Measurements from ENCODE around the gene COLEC11.
"Not testable (repeated sequence)": the region's sequence is repeated elsewhere in the genome, so short reads cannot be mapped to it uniquely, and the experiment has no call there.

The COLEC11 gene

DNA sequence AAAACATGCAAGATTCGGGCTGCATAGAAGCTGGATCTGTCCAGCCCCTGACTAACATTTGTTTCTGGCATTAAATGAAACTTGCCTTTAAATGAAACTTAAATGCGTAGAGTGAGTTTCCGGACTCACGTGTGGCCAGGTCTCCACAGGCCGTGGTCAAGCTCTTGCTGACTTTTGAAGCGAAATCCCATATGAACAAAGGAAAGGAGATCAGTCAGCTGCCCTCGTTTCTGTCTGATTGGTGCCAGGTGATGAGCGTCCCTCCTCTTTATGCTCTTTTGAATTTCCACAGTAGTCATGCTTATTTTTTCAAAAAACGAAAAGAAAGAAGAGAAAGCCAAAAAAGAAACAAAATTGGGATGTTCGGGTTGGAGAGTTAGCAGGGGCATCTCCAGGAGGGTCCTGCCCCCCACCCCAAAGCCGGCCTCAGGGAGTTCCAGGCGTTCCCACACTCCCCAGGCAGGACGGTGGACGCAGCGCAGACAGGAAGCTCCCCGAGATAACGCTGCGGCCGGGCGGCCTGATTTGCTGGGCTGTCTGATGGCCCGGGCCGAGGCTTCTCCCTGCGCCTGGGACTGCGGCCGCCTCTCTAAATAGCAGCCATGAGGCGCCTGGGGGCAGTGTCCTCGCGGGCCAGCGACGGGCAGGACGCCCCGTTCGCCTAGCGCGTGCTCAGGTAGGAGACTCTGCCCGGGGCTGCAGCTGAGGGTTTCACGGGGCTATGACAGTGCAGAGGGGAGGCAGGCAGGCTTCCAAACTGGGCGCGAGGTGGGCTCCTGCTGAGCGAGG is at the start of gene COLEC11:
COLEC11 (plus strand) TSS at position 620 of the 789 bp plus-strand sequence. CDS start 9,229 bp downstream, outside the sequence.
- no peak for DNase-seq (ENCODE audit: low read depth in 2 of 2)

DNA sequence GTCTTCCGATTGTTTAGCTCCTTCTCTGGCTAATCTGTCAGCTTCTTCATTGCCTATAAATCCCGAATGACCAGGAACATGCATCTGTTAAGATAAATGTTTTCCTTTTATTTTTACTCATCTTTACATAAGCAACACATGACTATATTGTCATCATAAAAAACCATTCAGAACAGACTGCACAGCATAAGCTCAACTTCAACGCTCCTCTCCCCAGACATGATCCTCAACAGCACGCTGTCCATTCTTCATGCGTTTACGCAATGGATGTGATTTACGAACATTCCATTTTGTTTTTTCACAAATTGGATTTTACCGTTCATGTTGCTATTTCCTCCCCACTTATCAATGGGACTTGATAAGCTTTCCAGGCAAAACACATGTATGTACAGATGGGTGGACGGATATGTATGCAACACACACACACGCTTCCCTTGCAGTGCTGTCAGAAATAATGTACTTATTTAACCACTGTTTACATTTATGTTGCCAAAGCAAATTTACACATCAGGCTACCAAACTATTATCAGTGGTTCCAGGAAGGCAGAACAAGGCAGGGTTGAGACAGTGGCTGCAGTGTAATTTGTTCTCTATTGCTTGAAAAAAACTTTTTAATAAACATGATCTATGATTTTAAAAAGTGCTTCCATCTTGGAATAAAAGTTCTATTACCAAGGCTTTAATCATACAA is 49.0 kb upstream of the COLEC11 start:
- no peak for DNase-seq (ENCODE audit: low read depth in 2 of 2)

DNA sequence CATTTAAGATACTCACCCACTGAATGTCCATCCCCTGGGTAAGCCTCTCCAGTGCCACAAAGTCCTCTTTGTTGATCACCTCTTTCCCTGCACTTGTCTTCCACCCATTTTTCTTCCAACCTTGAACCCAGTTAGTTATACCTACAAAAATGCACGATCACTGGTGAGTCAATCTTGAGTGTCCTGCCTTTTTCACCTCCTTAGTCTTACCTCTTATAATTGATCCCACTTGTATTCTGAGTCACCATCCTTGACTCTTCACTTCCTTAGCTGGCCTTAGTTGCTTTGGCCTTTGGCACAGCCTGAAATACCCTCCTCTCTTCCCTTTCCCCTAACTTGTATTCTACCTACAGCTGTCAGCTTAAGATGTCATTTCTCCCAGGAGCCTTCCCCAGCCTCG is 47.0 kb upstream of the COLEC11 start:
- no peak for DNase-seq (ENCODE audit: low read depth in 2 of 2)

DNA sequence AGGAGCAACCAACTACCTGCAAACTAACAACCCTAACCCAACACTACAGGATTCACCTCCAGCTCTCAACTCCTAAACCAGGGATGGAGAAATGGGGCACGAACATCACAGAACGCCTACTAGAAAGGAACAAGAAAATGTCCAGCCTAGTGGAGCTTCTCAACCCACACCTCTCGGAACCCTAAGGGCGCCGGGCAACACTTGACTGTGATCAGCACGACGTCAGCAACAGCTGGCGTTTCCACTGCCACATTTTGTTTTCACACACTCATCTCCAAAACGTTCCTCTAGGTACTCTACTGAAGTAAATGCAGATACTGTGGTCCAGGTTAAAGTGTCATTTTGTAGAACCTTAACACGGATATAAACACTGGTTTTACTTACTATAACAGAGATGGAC is 41.0 kb upstream of the COLEC11 start:
- no peak for DNase-seq (ENCODE audit: low read depth in 2 of 2)

DNA sequence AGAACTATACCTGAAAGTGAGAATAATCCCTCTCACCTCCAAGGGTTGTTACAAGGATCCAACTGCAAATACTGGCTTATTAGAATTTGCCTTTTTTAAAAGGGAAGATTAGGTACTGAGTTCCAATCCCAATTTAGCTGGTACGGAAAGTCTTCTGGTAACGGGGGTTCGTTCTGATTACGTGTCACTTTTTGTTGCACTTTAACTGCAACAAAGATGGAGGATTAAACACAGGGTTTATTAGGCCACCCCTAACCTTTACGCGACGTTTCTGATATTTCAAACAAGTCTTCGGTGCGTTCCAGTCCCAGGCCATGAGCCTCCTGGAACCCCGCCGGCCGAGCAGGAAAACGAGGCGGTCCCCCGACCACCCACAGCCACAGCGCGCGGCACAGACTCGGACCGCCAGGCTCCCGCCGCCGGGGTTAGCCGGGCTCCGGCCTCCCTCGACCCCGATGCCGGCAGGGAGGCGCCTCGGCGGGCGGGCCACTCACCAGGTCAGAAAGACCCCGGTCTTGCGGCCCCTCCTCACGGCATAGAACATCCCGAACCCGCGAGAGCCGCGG is 37.2 kb upstream of the COLEC11 start:
- DNase-seq (ENCODE audit: low read depth in 2 of 2), result no peak

DNA sequence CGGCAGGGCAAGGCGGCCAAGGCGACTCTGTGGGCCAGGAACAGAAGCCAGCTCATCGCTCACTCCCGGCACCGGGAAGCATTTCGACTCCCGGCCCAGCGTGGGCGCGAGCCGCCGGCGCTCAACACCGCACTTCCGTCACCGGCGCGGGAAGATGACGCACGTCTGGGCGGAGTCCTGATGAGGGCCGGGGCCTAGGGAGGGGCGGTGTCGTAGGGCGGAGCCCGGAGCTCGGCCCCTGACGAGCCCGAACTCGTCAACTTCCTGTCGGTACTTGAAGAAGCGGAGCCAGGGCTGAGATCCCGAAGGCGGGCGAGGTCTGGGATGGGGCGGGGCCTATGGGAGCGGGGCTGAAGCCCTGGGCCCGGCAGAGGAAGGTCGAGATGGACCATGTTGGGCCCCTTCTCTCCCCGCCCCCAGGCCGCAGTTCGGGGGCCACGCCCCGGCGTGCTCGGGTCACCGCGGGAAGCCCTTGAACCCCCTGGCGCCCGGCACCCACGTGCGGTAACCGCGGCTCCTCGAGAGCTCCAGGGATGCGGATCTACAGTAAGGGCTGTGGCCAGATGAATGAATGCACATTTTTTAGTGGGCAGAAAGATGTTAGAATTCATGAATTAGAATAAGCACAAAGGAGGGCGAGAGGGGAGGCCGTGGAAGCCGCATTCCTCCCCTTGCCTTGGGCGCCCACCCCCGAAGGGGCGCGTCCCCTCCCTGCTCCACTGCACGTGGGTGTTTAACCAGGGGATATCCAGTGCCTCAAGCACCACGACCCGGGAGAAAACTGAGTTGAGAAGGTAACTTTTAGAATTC is 36.5 kb upstream of the COLEC11 start, which contains the start of gene RNASEH1:
RNASEH1 (minus strand) TSS at position 129 of the 810 bp plus-strand sequence; CDS start at position 56, 73 bp downstream.
- DNase-seq (ENCODE audit: low read depth in 2 of 2), result peak; percentile 97 to 98

DNA sequence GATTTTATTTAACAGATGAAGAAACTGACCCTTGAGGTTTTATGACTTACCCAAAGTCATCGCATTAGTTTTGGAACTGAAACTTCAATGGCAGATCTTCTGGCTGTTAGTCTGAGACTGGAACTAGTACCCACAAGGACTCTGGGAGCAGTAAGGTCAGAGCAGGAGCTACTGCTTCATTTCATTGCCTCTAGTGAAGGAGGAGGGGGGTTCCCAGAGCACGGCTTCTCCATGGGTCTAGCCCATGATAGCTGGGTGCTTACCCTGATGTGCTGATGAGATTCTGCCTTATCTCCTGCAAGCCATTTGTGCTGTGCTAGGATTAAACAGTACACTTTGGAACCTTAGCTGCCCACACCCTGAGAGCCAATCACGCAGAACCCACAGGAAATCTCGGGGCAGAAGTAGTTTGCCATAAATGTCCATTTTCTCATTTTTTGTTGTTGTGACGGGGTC is 31.4 kb upstream of the COLEC11 start:
- DNase-seq (ENCODE audit: low read depth in 2 of 2), result no peak

- no peak for DNase-seq (ENCODE audit: low read depth in 2 of 2)
Observed at GRCh38 chr2:3565117-3565516, 29.8 kb upstream of the COLEC11 start.

DNA sequence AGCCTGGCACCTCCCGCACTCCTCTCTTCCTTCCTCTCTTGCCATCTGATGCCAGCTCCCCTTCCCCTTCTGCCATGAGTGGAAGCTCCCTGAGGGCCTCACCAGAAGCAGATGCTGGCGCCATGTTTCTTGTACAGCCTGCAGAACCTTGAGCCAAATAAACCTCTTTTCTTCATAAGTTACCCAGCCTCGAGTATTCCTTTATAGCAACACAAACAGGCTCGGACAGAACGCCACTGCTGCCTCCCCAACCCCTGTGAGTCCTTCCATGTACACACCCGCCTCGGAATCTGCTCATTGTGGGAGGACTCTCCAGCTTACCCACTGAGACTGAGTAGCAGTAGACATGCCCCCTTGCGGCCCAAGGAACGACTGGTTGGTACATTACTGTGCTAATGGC is 28.1 kb upstream of the COLEC11 start:
- no peak for DNase-seq (ENCODE audit: low read depth in 2 of 2)

GRCh38 chr2:3569656-3570055 is 25.3 kb upstream of the COLEC11 start:
- DNase-seq (ENCODE audit: low read depth in 2 of 2), result not testable (repeated sequence)

DNA sequence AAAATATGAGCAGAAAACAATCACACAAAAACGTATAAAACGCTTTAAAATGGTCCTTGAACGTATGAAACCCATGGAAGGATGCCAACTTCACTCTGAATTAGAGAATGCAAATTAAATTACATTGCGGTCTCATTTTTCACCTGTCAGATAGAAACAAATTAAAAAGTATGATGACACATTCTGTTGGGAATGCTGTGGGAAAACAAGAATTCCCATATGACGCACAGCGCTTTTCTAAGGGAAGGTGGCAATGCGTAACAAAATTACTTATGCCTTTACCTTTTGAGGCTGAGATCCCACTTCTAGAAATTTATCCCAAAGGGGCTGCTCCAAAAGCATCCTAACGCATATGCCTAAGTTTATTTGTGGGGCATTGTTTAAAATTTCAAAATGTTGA is 23.6 kb upstream of the COLEC11 start:
- DNase-seq (ENCODE audit: low read depth in 2 of 2), result no peak

GRCh38 chr2:3572620-3573019 is 22.3 kb upstream of the COLEC11 start:
- DNase-seq (ENCODE audit: low read depth in 2 of 2), result no peak

- DNase-seq (ENCODE audit: low read depth in 2 of 2), result no peak
Observed at GRCh38 chr2:3574155-3574554, 20.8 kb upstream of the COLEC11 start.

- DNase-seq (ENCODE audit: low read depth in 2 of 2), result peak in 1 of 2 donors; percentile 7
Observed at GRCh38 chr2:3575534-3576262, 19.2 kb upstream of the COLEC11 start.

GRCh38 chr2:3576263-3576630 is 18.7 kb upstream of the COLEC11 start:
- DNase-seq (ENCODE audit: low read depth in 2 of 2), result not testable (repeated sequence)

DNA sequence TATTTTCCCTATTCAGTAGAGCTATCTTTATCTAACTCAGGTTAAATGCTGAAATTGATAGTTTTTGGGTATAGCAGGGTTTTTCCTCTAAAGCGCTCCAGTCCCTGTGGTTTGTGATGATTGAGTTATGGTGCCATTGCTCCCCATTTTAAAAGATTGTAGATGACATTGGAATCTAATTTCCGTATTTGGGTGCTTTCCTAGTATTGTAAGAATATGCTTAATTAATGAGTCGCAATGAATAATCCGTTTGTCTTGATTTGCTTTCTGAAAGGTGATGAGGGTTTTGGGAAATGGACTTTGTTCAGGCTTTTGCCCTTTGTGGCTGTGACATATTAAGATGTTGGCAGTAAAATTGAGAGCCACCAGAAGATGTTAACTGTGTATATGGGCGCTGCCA is 15.9 kb upstream of the COLEC11 start:
- DNase-seq (ENCODE audit: low read depth in 2 of 2), result no peak

DNA sequence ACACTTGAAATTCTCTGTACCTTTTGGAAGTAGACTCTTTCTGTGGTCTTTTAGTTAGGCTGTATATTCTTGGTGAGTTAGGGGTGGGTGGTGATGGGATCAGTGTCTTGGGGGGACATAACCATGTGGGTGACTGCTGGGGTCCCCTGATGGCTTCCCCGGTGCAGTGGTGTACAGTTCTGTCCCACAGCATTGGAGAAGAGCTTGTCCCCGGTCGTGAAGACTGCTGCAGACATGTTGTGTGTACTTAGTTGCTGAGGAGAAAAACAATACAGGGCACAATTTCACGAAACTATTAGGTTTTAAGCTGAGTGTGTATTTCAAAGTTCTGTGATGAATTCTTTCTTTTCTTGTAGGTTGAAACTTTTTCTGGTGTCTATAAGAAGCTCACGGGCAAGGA is 14.5 kb upstream of the COLEC11 start:
- DNase-seq (ENCODE audit: low read depth in 2 of 2), result no peak

- no peak for DNase-seq (ENCODE audit: low read depth in 2 of 2)
Observed at GRCh38 chr2:3581367-3582262, 13.3 kb upstream of the COLEC11 start.

- DNase-seq (ENCODE audit: low read depth in 2 of 2), result no peak
Observed at GRCh38 chr2:3584076-3584475, 10.8 kb upstream of the COLEC11 start.

- DNase-seq (ENCODE audit: low read depth in 2 of 2), result no peak
Observed at GRCh38 chr2:3584608-3585260, 10.2 kb upstream of the COLEC11 start.
